Transverse colon (tissue), 4 donors: ENCODE data around the gene SLC4A5.

Experiments
- EP300 ChIP-seq: sonication (generic); formaldehyde crosslinking; IDR thresholded peaks from one replicate; pipeline ENCODE4 v1.6.1; 2017; ENCODE audit warnings: antibody characterized with exemption, low read depth
- POLR2A ChIP-seq: fragments of 450-650 bp; IDR thresholded peaks from one replicate; pipeline ENCODE4 v1.6.1; 2016; ENCODE audit warnings: antibody characterized with exemption, mild to moderate bottlenecking, moderate library complexity
- POLR2AphosphoS5 ChIP-seq, 3 donors: sonication (generic); formaldehyde crosslinking; IDR thresholded peaks; one replicate each; pipeline ENCODE4 v1.6.1; 2016; ENCODE audit warnings: antibody characterized with exemption in 3 of 3
- TF ChIP-seq, protein P1 (sequence below), 5 experiments: fragments of 200-600 bp in 3 of 5; fragments of 450-650 bp in 2 of 5; sonication (generic) in 3 of 5; IDR thresholded peaks; 1 replicate in 2 of 5; 2 replicates in 3 of 5; pipeline ENCODE4 v1.5.1; 2016 to 2017; ENCODE audit warnings: antibody characterized with exemption in 5 of 5, inconsistent platforms in 3 of 5, mild to moderate bottlenecking in 2 of 5, moderate library complexity in 1 of 5

DNA sequence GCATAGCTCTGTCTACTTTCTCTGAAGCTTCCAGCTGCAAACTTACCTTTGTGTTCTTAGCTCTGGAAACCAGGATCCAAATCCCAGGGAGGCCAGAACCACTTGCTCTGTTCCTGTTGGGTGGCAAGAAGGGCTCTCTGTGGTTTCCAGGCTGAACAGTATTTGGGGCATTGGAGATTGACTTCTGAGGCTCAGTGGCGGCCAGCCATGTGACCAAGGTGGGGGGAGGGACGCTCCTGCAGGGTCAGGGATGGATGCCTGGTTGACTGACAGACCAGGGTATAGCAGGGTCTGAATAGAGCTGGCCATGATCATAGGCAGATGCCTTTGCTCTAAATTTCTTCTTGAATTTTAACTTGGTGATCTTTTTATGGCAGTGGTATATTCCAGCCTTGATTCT is 15.1 kb downstream of the SLC4A5 start:
- no peak for TF ChIP-seq POLR2AphosphoS5 (IDR thresholded peaks at IDR 0.05)
- TF ChIP-seq, protein P1, sequence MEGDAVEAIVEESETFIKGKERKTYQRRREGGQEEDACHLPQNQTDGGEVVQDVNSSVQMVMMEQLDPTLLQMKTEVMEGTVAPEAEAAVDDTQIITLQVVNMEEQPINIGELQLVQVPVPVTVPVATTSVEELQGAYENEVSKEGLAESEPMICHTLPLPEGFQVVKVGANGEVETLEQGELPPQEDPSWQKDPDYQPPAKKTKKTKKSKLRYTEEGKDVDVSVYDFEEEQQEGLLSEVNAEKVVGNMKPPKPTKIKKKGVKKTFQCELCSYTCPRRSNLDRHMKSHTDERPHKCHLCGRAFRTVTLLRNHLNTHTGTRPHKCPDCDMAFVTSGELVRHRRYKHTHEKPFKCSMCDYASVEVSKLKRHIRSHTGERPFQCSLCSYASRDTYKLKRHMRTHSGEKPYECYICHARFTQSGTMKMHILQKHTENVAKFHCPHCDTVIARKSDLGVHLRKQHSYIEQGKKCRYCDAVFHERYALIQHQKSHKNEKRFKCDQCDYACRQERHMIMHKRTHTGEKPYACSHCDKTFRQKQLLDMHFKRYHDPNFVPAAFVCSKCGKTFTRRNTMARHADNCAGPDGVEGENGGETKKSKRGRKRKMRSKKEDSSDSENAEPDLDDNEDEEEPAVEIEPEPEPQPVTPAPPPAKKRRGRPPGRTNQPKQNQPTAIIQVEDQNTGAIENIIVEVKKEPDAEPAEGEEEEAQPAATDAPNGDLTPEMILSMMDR (IDR thresholded peaks at IDR 0.05): no peak
- TF ChIP-seq POLR2A: no peak
- no peak for TF ChIP-seq EP300
